ENCODE results near the gene CAMKK1. TPM values are rescaled to one million over a fixed set of nuclear protein-coding genes. Genes with fewer than 3 reads are reported as not detected.

The CAMKK1 gene
- total RNA-seq, 2 donors from 2014 or later: 3.8 to 6.3 TPM

DNA sequence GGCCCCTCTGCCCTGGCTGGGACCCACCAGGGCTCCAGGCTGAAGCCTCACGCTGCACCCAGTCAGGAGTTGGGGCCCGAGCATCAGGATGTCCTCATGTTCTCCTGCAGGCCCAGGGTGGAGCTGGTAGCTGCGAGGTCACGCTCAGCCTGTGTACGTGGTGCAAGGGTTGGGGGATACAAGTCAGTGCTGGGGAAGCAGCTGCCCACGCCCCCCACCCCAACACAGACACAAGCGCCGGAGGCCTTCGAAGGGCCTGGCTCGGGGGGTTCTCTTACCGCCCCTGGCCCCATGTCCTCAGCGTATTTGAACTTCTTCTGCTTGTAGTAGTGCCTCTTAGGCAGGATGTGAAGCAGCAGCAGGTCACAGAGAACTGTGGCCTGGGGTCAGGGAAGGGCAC lies 4.9 kb upstream of the CAMKK1 start:
- 93 to 94% methylated on average over 9 to 12 of the region's 12 CpGs for WGBS, 2 experiments (ENCODE audit: insufficient coverage in 1 of 2, insufficient read length in 1 of 2)

DNA sequence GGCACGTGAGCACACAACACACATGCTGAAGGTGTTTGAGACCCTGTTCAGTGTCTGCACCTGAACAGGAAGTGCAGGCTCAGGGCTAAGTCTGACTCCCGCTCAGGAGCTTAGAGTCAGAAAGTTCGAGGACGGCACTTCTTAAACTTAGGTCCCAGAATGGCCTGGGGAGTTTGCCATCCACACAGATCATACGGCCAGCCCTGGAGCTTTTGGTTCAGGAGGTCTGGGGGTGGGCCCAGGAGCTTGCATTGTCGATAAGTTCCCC lies 4.0 kb upstream of the CAMKK1 start:
- Mint-ChIP-seq H3K4me1 (peaks cover 7% of the 10 kb centered on the region), H3K27me3 (ENCODE audit: insufficient read depth) (peaks cover 14% of the 10 kb centered on the region), H3K9me3 (no peaks in the 10 kb centered on the region), H3K4me3 (no peak overlapping the region), H3K36me3 (ENCODE audit: low read depth) (no peaks in the 10 kb centered on the region), H3K27ac (no peak overlapping the region)
- DNase-seq: no peak
- H3K36me3 ChIP-seq (ENCODE audit: control insufficient read depth, insufficient read depth, low read length): no peaks in the 10 kb centered on the region
- TF ChIP-seq, protein P1, sequence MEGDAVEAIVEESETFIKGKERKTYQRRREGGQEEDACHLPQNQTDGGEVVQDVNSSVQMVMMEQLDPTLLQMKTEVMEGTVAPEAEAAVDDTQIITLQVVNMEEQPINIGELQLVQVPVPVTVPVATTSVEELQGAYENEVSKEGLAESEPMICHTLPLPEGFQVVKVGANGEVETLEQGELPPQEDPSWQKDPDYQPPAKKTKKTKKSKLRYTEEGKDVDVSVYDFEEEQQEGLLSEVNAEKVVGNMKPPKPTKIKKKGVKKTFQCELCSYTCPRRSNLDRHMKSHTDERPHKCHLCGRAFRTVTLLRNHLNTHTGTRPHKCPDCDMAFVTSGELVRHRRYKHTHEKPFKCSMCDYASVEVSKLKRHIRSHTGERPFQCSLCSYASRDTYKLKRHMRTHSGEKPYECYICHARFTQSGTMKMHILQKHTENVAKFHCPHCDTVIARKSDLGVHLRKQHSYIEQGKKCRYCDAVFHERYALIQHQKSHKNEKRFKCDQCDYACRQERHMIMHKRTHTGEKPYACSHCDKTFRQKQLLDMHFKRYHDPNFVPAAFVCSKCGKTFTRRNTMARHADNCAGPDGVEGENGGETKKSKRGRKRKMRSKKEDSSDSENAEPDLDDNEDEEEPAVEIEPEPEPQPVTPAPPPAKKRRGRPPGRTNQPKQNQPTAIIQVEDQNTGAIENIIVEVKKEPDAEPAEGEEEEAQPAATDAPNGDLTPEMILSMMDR (conservative IDR thresholded peaks at IDR 0.05): no peak
- H3K27ac ChIP-seq (ENCODE audit: low read depth, low read length): no peak overlapping the region
- H3K9ac ChIP-seq (ENCODE audit: extremely low read depth, low read length, poor library complexity, severe bottlenecking): no peak overlapping the region
- no peaks in the 10 kb centered on the region for H3K9me3 ChIP-seq (ENCODE audit: control insufficient read depth, low read length)
- H3K4me1 ChIP-seq (ENCODE audit: control insufficient read depth, insufficient read depth, low read length): no peaks in the 10 kb centered on the region
- WGBS, 2 experiments (ENCODE audit: insufficient coverage in 1 of 2, insufficient read length in 1 of 2): 93 to 97% methylated on average over 5 to 6 of the region's 6 CpGs
- peaks cover 10% of the 10 kb centered on the region for H3K27me3 ChIP-seq (ENCODE audit: control insufficient read depth, insufficient read depth, low read length, poor library complexity, severe bottlenecking)
- no peak overlapping the region for H3K4me3 ChIP-seq (ENCODE audit: low read length)

More for the DNA sequence above, 4.9 kb upstream of the CAMKK1 start:
- TF ChIP-seq, protein P1 (conservative IDR thresholded peaks at IDR 0.05): no peak
- Histone ChIP-seq H3K36me3 (ENCODE audit: control insufficient read depth, insufficient read depth, low read length) (no peaks in the 10 kb centered on the region), H3K4me1 (ENCODE audit: control insufficient read depth, insufficient read depth, low read length) (no peaks in the 10 kb centered on the region), H3K27me3 (ENCODE audit: control insufficient read depth, insufficient read depth, low read length, poor library complexity, severe bottlenecking) (peaks cover 8% of the 10 kb centered on the region), H3K4me3 (ENCODE audit: low read length) (no peak overlapping the region), H3K9ac (ENCODE audit: extremely low read depth, low read length, poor library complexity, severe bottlenecking) (no peak overlapping the region), H3K9me3 (ENCODE audit: control insufficient read depth, low read length) (no peaks in the 10 kb centered on the region), H3K27ac (ENCODE audit: low read depth, low read length) (no peak overlapping the region)
- Mint-ChIP-seq H3K27me3 (ENCODE audit: insufficient read depth) (peaks cover 11% of the 10 kb centered on the region), H3K9me3 (no peaks in the 10 kb centered on the region), H3K4me3 (no peak overlapping the region), H3K27ac (no peak overlapping the region), H3K36me3 (ENCODE audit: low read depth) (no peaks in the 10 kb centered on the region), H3K4me1 (peaks cover 7% of the 10 kb centered on the region)
- no peak for DNase-seq

DNA sequence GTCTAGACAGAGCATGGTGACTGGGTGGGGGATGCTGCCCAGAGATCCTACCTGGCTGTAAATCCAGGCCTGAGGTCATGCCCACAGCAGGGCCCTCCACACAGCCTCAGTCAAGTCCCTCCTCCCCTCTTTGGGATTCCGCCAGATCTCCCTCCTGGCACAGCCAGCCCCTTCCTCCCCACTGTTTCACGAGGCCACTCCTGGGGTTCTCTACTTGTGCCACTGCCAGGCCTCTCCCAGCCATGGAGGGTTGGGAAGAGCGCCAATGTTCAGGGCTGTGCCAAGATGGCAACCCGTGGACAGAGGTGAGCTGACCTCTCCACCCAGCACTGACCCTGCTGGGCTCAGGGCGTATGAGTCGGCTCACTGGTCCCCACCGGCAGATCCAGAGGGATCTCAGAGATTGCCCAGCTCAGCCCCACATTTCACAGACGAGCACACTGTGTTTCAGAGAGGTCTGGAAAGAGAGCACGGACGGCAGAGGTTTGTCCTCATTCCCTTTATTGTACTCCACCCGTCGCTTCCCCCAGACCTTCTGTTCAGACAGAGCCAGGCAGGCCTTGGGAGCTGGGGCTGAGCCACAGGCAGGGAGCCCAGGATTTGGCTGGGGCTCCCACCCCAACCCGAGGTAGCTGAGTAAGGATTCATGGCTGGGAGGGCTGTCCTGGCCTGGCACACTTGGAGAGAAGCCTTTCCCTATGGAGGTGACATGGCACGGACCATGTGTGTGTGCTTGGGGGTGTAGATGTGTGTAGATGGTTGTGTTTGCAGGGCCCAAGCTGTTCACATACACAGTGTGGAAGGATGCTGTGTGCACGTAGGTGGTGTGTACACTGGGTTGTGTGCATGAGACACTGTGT lies 3.5 kb upstream of the CAMKK1 start:
- Histone ChIP-seq H3K4me3 (ENCODE audit: low read length) (no peak overlapping the region), H3K36me3 (ENCODE audit: control insufficient read depth, insufficient read depth, low read length) (no peaks in the 10 kb centered on the region), H3K27ac (ENCODE audit: low read depth, low read length) (no peak overlapping the region), H3K9ac (ENCODE audit: extremely low read depth, low read length, poor library complexity, severe bottlenecking) (no peak overlapping the region), H3K4me1 (ENCODE audit: control insufficient read depth, insufficient read depth, low read length) (no peaks in the 10 kb centered on the region), H3K9me3 (ENCODE audit: control insufficient read depth, low read length) (no peaks in the 10 kb centered on the region), H3K27me3 (ENCODE audit: control insufficient read depth, insufficient read depth, low read length, poor library complexity, severe bottlenecking) (peaks cover 16% of the 10 kb centered on the region)
- no peak overlapping the region for H3K4me3 Mint-ChIP-seq
- WGBS, 2 experiments (ENCODE audit: insufficient coverage in 1 of 2, insufficient read length in 1 of 2): 89 to 99% methylated on average over 8 to 15 of the region's 15 CpGs
- H3K4me1 Mint-ChIP-seq: peaks cover 12% of the 10 kb centered on the region
- H3K27ac Mint-ChIP-seq: no peak overlapping the region
- H3K9me3 Mint-ChIP-seq: no peaks in the 10 kb centered on the region
- H3K27me3 Mint-ChIP-seq (ENCODE audit: insufficient read depth): peaks cover 19% of the 10 kb centered on the region
- TF ChIP-seq, protein P1 (conservative IDR thresholded peaks at IDR 0.05): no peak
- no peak for DNase-seq
- H3K36me3 Mint-ChIP-seq (ENCODE audit: low read depth): no peaks in the 10 kb centered on the region
